Left forelimb (tissue), 1 donor: ENCODE measurements around the gene TNFRSF4.

Experiments used
- DNase-seq: peaks from one replicate; pipeline ENCODE4 v3.0.0-alpha.2; 2018; ENCODE audit warnings: low spot score

TNFRSF4 gene

GRCh38 chr1:1232796-1233566 is 19.0 kb upstream of the TNFRSF4 start:
- DNase-seq: no peak

GRCh38 chr1:1232208-1232795 is 18.3 kb upstream of the TNFRSF4 start, which contains the start of gene B3GALT6:
B3GALT6 (plus strand) TSS chr1:1232237; CDS start chr1:1232279, 42 bp downstream.
- no peak for DNase-seq

GRCh38 chr1:1231400-1232207 is 17.7 kb upstream of the TNFRSF4 start, which contains the start of gene SDF4:
SDF4 (minus strand) TSS chr1:1232001; CDS start chr1:1228772, 3,229 bp downstream.
- peak; percentile 97 for DNase-seq

- DNase-seq: no peak
Measured at GRCh38 chr1:1230656-1231399, 16.9 kb upstream of the TNFRSF4 start.

GRCh38 chr1:1229770-1230169 is 15.8 kb upstream of the TNFRSF4 start:
- DNase-seq: no peak

GRCh38 chr1:1228596-1229321 is 14.8 kb upstream of the TNFRSF4 start:
- no peak for DNase-seq

GRCh38 chr1:1228187-1228586 is 14.2 kb upstream of the TNFRSF4 start:
- DNase-seq: no peak

- no peak for DNase-seq
Measured at GRCh38 chr1:1227386-1227785, 13.4 kb upstream of the TNFRSF4 start.

- no peak for DNase-seq
Measured at GRCh38 chr1:1226566-1227362, 12.8 kb upstream of the TNFRSF4 start.

GRCh38 chr1:1225913-1226312 is 12.0 kb upstream of the TNFRSF4 start:
- no peak for DNase-seq

- no peak for DNase-seq
Measured at GRCh38 chr1:1225238-1225845, 11.4 kb upstream of the TNFRSF4 start.

GRCh38 chr1:1223891-1224290 is 9.9 kb upstream of the TNFRSF4 start:
- DNase-seq: no peak

- DNase-seq: no peak
Measured at GRCh38 chr1:1223321-1223720, 9.4 kb upstream of the TNFRSF4 start.

- DNase-seq: no peak
Measured at GRCh38 chr1:1222575-1223225, 8.7 kb upstream of the TNFRSF4 start.

- DNase-seq: no peak
Measured at GRCh38 chr1:1221887-1222574, 8.1 kb upstream of the TNFRSF4 start.

GRCh38 chr1:1220197-1220596 is 6.2 kb upstream of the TNFRSF4 start:
- no peak for DNase-seq

- DNase-seq: no peak
Measured at GRCh38 chr1:1219341-1219740, 5.4 kb upstream of the TNFRSF4 start.

GRCh38 chr1:1218524-1219200 is 4.7 kb upstream of the TNFRSF4 start:
- DNase-seq: no peak
